Right ventricle myocardium inferior (tissue), 1 donor: ENCODE data around the gene INPP5A. TPM values are rescaled to one million over a fixed set of nuclear protein-coding genes. Genes with fewer than 3 reads are reported as not detected.

Experiments
- ATAC-seq: fragments of 200-7000 bp; cut with Tn5 transposase; one replicate; pipeline ENCODE4 v1.9.1; 2020; ENCODE audit warnings: mild to moderate bottlenecking, moderate library complexity
- DNase-seq: peaks from one replicate; pipeline ENCODE4 v3.0.0; 2021; ENCODE audit errors: missing footprints
- intact Hi-C: fragments of 100-400 bp; cut with DNase I; formaldehyde crosslinking; loops from one replicate; pipeline ENCODE4 v1.11.0; 2022
- total RNA-seq: library from RNA; stranded (reverse); fragmentation: NEBNext Ultra II Directional; extraction: Animal tissue kit (Norgen Biotek cat#: 25700); gene quantifications from one replicate; pipeline ENCODE4 v1.2.1, GENCODE V29; 2021
- donor health status: DM: no; HTN: yes; CAD: no; lungs with severe emphysema.

Gene INPP5A
- total RNA-seq, 1 donor from 2014 or later = 108 TPM

GRCh38 chr10:132528064-132528691 is 9.4 kb upstream of the INPP5A start:
- peak; percentile 64 for DNase-seq
- intact Hi-C loops = no loop called here

GRCh38 chr10:132532179-132532578 is 5.4 kb upstream of the INPP5A start:
- DNase-seq (no peak), ATAC-seq (no peak)
- intact Hi-C loops = no loop called here

More at GRCh38 chr10:132528064-132528691, 9.4 kb upstream of the INPP5A start:
- ATAC-seq = peak; percentile 46

- ATAC-seq (no peak), DNase-seq (no peak)
- intact Hi-C loops = no loop called here
Observed at GRCh38 chr10:132532749-132533560, 4.6 kb upstream of the INPP5A start.

GRCh38 chr10:132533571-132534260 is 3.9 kb upstream of the INPP5A start:
- no peak for ATAC-seq
- peak; percentile 59 for DNase-seq
- intact Hi-C loops = no loop called here

- ATAC-seq = no peak
- DNase-seq = no peak
- intact Hi-C loops = loop anchor here (5.0 kb wide), 1 partner anchor 53 kb away; no protein-coding TSS in a partner anchor
Observed at GRCh38 chr10:132534391-132535064, 3.1 kb upstream of the INPP5A start.

- ATAC-seq (no peak), DNase-seq (peak; percentile 57)
- intact Hi-C loops = loop anchor here (5.0 kb wide), 1 partner anchor 52 kb away; no protein-coding TSS in a partner anchor
Observed at GRCh38 chr10:132535065-132535651, 2.4 kb upstream of the INPP5A start.

- ATAC-seq (no peak), DNase-seq (peak; percentile 58)
- intact Hi-C loops = loop anchor here (5.0 kb wide), 1 partner anchor 51 kb away; no protein-coding TSS in a partner anchor
Observed at GRCh38 chr10:132536241-132536876, 1.2 kb upstream of the INPP5A start.

- peak; percentile 97 for ATAC-seq
- intact Hi-C loops = loop anchor here (1.0 to 5.0 kb wide), 3 partner anchors 19 to 73 kb away; no protein-coding TSS in a partner anchor
- DNase-seq = peak; percentile 100
Observed at GRCh38 chr10:132536877-132537683, 507 bp upstream of the INPP5A start.

GRCh38 chr10:132538031-132538789 is 623 bp downstream of the INPP5A start:
- ATAC-seq (no peak), DNase-seq (peak; percentile 81)
- intact Hi-C loops = loop anchor here (2.0 to 5.0 kb wide), 2 partner anchors 49 to 89 kb away; no protein-coding TSS in a partner anchor

GRCh38 chr10:132538790-132539421 is 1.3 kb downstream of the INPP5A start:
- intact Hi-C loops = loop anchor here (2.0 to 5.0 kb wide), 2 partner anchors 48 to 88 kb away; no protein-coding TSS in a partner anchor
- ATAC-seq = no peak
- peak; percentile 40 for DNase-seq

- DNase-seq (peak; percentile 62), ATAC-seq (no peak)
- intact Hi-C loops = loop anchor here (2.0 to 5.0 kb wide), 2 partner anchors 48 to 87 kb away; no protein-coding TSS in a partner anchor
Observed at GRCh38 chr10:132539431-132539839, 1.8 kb downstream of the INPP5A start.

GRCh38 chr10:132539894-132540293 is 2.3 kb downstream of the INPP5A start:
- intact Hi-C loops = loop anchor here (2.0 to 10.0 kb wide), 5 partner anchors 33 to 205 kb away; partner anchors contain the start of gene LRRC27
- ATAC-seq = no peak
- no peak for DNase-seq

GRCh38 chr10:132540456-132540855 is 2.9 kb downstream of the INPP5A start:
- DNase-seq (peak; percentile 64), ATAC-seq (no peak)
- intact Hi-C loops = loop anchor here (5.0 to 10.0 kb wide), 3 partner anchors 33 to 206 kb away; partner anchors contain the start of gene LRRC27

- ATAC-seq = no peak
- DNase-seq = no peak
- intact Hi-C loops = loop anchor here (5.0 to 10.0 kb wide), 3 partner anchors 34 to 206 kb away; partner anchors contain the start of gene LRRC27
Observed at GRCh38 chr10:132541129-132541528, 3.5 kb downstream of the INPP5A start.

- no peak for DNase-seq
- no peak for ATAC-seq
- intact Hi-C loops = loop anchor here (5.0 to 10.0 kb wide), 3 partner anchors 34 to 207 kb away; partner anchors contain the start of gene LRRC27
Observed at GRCh38 chr10:132541601-132542011, 4.0 kb downstream of the INPP5A start.
